Activated naive CD4-positive, alpha-beta T cell treated with anti-CD3 and anti-CD28 coated beads, Interleukin-2, amount 50 U/mL, for 16 hours (primary cell): ENCODE data around the gene MMP28.

ENCODE experiments used
- DNase-seq: peaks from one replicate; pipeline ENCODE4 v3.0.0-alpha.2; 2020

MMP28 gene

GRCh38 chr17:35742496-35742895 lies 52.9 kb downstream of the MMP28 start:
- no peak for DNase-seq

GRCh38 chr17:35740997-35741931 lies 54.2 kb downstream of the MMP28 start:
- DNase-seq, result peak; percentile 30

- DNase-seq, result no peak
These were observed 55.2 kb downstream of the MMP28 start for GRCh38 chr17:35740216-35740615.

GRCh38 chr17:35738519-35739133 lies 56.8 kb downstream of the MMP28 start:
- no peak for DNase-seq

GRCh38 chr17:35736236-35736635 lies 59.2 kb downstream of the MMP28 start:
- DNase-seq, result no peak

GRCh38 chr17:35735036-35735805 lies 60.2 kb downstream of the MMP28 start:
- no peak for DNase-seq

GRCh38 chr17:35734396-35734795 lies 61.0 kb downstream of the MMP28 start:
- DNase-seq, result no peak

GRCh38 chr17:35733366-35733765 lies 62.1 kb downstream of the MMP28 start:
- no peak for DNase-seq

- DNase-seq, result no peak
These were observed 62.7 kb downstream of the MMP28 start for GRCh38 chr17:35732806-35733136.

- DNase-seq, result peak; percentile 33
These were observed 63.3 kb downstream of the MMP28 start for GRCh38 chr17:35731917-35732805.

- DNase-seq, result peak; percentile 72
These were observed 64.1 kb downstream of the MMP28 start, which contains the start of gene RASL10B for GRCh38 chr17:35731239-35731916. Gene RASL10B, plus strand, starts transcription at chr17:35731639. Its CDS starts 3,546 bp downstream, at chr17:35735185.

GRCh38 chr17:35730400-35731005 lies 64.9 kb downstream of the MMP28 start:
- no peak for DNase-seq

- no peak for DNase-seq
These were observed 66.0 kb downstream of the MMP28 start for GRCh38 chr17:35729405-35729833.

GRCh38 chr17:35728551-35728950 lies 66.9 kb downstream of the MMP28 start:
- no peak for DNase-seq

GRCh38 chr17:35727635-35728034 lies 67.8 kb downstream of the MMP28 start:
- DNase-seq, result no peak

GRCh38 chr17:35726953-35727460 lies 68.4 kb downstream of the MMP28 start:
- no peak for DNase-seq

GRCh38 chr17:35726127-35726952 lies 69.1 kb downstream of the MMP28 start:
- no peak for DNase-seq

- DNase-seq, result no peak
These were observed 69.7 kb downstream of the MMP28 start for GRCh38 chr17:35725802-35726126.

GRCh38 chr17:35725058-35725457 lies 70.4 kb downstream of the MMP28 start:
- no peak for DNase-seq

GRCh38 chr17:35723735-35724134 lies 71.7 kb downstream of the MMP28 start:
- no peak for DNase-seq
